Smooth muscle cell (in vitro differentiated cells): ENCODE measurements around the gene SRR. TPM values are rescaled to one million over a fixed set of nuclear protein-coding genes. Genes with fewer than 3 reads are reported as not detected.

ENCODE experiments used
- DNase-seq: peaks from one replicate; lab custom pipeline; 2025; ENCODE audit not compliant: unreplicated experiment; lab: John Stamatoyannopoulos, UW
- H2AFZ ChIP-seq: fragments of 200-600 bp; sonication (generic); 2 replicates; pipeline ENCODE4 v1.6.0; 2016; ENCODE audit warnings: antibody characterized with exemption, low read depth, mild to moderate bottlenecking
- H3F3A ChIP-seq: fragments of 200-600 bp; sonication (generic); 2 replicates; pipeline ENCODE4 v1.6.0; 2017; ENCODE audit warnings: antibody characterized with exemption, low read depth
- H3K27ac ChIP-seq: fragments of 200-600 bp; sonication (generic); 2 replicates; pipeline ENCODE4 v1.5.1; 2016; ENCODE audit warnings: low read depth, mild to moderate bottlenecking
- H3K27me3 ChIP-seq: fragments of 200-600 bp; sonication (generic); 2 replicates; pipeline ENCODE4 v1.6.1; 2016; ENCODE audit warnings: low read depth, mild to moderate bottlenecking
- H3K36me3 ChIP-seq: fragments of 200-600 bp; sonication (generic); 2 replicates; pipeline ENCODE4 v1.5.1; 2016; ENCODE audit warnings: low read depth
- H3K4me1 ChIP-seq: fragments of 200-600 bp; sonication (generic); 2 replicates; pipeline ENCODE4 v1.5.1; 2016; ENCODE audit warnings: low read depth
- H3K4me2 ChIP-seq: fragments of 200-600 bp; sonication (generic); 2 replicates; pipeline ENCODE4 v1.6.0; 2016; ENCODE audit warnings: mild to moderate bottlenecking
- H3K4me3 ChIP-seq: fragments of 200-600 bp; sonication (generic); 2 replicates; pipeline ENCODE4 v1.5.1; 2016; ENCODE audit warnings: mild to moderate bottlenecking
- H3K79me2 ChIP-seq: fragments of 200-600 bp; sonication (generic); 2 replicates; pipeline ENCODE4 v1.6.0; 2016; ENCODE audit warnings: low read depth, mild to moderate bottlenecking
- H3K9ac ChIP-seq: fragments of 200-600 bp; sonication (generic); 2 replicates; pipeline ENCODE4 v1.6.0; 2016; ENCODE audit warnings: low read depth
- H3K9me3 ChIP-seq: fragments of 200-600 bp; sonication (generic); replicated peaks from 2 replicates; pipeline ENCODE4 v1.5.1; 2016; ENCODE audit warnings: low read depth
- H4K20me1 ChIP-seq: fragments of 200-600 bp; sonication (generic); 2 replicates; pipeline ENCODE4 v1.6.0; 2016; ENCODE audit warnings: low read depth
- CTCF ChIP-seq: fragments of 200-600 bp; sonication (generic); IDR thresholded peaks from 2 replicates; pipeline ENCODE4 v1.5.1; 2017; ENCODE audit warnings: borderline replicate concordance, mild to moderate bottlenecking, antibody characterized with exemption; ENCODE audit not compliant: insufficient read depth, poor library complexity, severe bottlenecking
- WGBS: methylation state at CpG from one replicate; pipeline ENCODE4 v1.1.7; 2016; ENCODE audit warnings: low lambda C conversion rate; 5-methylcytosine and 5-hydroxymethylcytosine counted together
- polyA plus RNA-seq: library from polyadenylated mRNA; unstranded; fragments of >200 nt; fragmentation: Nextera tagmentation; extraction: Ambion mirVana; gene quantifications from 2 replicates; pipeline ENCODE4 v1.2.1, GENCODE V29; 2016
- small RNA-seq: library from RNA; depleted of rRNA; stranded (forward); fragments of <200 nt; gene quantifications from one replicate; pipeline ENCODE3, GENCODE V24; 2014
- total RNA-seq: library from RNA; depleted of rRNA; stranded (reverse); fragments of >200 nt; gene quantifications from 2 replicates; pipeline ENCODE4 v1.2.3, GENCODE V29; 2014

SRR gene
- total and polyA plus RNA-seq, 2 experiments from 2014 or later = 11.3 to 35.2 TPM

GRCh38 chr17:2372180-2372579, 68.4 kb downstream of the SRR start:
- DNase-seq = no peak

GRCh38 chr17:2372681-2373080, 68.9 kb downstream of the SRR start:
- Histone ChIP-seq H4K20me1 (no peaks in the 10 kb centered on the region), H3K27me3 (no peaks in the 10 kb centered on the region), H3K27ac (no peak overlapping the region), H3K4me3 (no peak overlapping the region), H3K9ac (no peak overlapping the region), H3K9me3 (no peaks in the 10 kb centered on the region), H3K4me2 (no peak overlapping the region), H3K4me1 (no peaks in the 10 kb centered on the region), H3K79me2 (no peaks in the 10 kb centered on the region), H3F3A (no peaks in the 10 kb centered on the region), H2AFZ (no peak overlapping the region), H3K36me3 (no peaks in the 10 kb centered on the region)
- no peak for TF ChIP-seq CTCF
- WGBS = 94% methylated on average over 16 of the region's 16 CpGs
- DNase-seq = no peak

More at GRCh38 chr17:2372180-2372579, 68.4 kb downstream of the SRR start:
- H3K27ac ChIP-seq = no peak overlapping the region
- no peak for TF ChIP-seq CTCF
- no peaks in the 10 kb centered on the region for H3K4me1 ChIP-seq
- WGBS = 96% methylated on average over 26 of the region's 26 CpGs
- H3K79me2 ChIP-seq = no peaks in the 10 kb centered on the region
- no peak overlapping the region for H3K4me3 ChIP-seq
- no peaks in the 10 kb centered on the region for H3K27me3 ChIP-seq
- no peaks in the 10 kb centered on the region for H3F3A ChIP-seq
- H3K9me3 ChIP-seq = no peaks in the 10 kb centered on the region
- H3K4me2 ChIP-seq = no peak overlapping the region
- H4K20me1 ChIP-seq = no peaks in the 10 kb centered on the region
- no peak overlapping the region for H3K9ac ChIP-seq
- H2AFZ ChIP-seq = no peak overlapping the region
- no peaks in the 10 kb centered on the region for H3K36me3 ChIP-seq

GRCh38 chr17:2373179-2373578, 69.4 kb downstream of the SRR start:
- Histone ChIP-seq H3K36me3 (no peaks in the 10 kb centered on the region), H3K9ac (no peak overlapping the region), H3K4me1 (no peaks in the 10 kb centered on the region), H3K27ac (no peak overlapping the region), H3K4me3 (no peak overlapping the region), H3F3A (no peaks in the 10 kb centered on the region), H3K27me3 (no peaks in the 10 kb centered on the region), H4K20me1 (no peaks in the 10 kb centered on the region), H2AFZ (no peak overlapping the region), H3K79me2 (no peaks in the 10 kb centered on the region), H3K9me3 (no peaks in the 10 kb centered on the region), H3K4me2 (no peak overlapping the region)
- 97% methylated on average over 13 of the region's 18 CpGs for WGBS
- DNase-seq = no peak
- TF ChIP-seq CTCF = no peak

Small RNA genes lying within 50 kb of the gene (small RNA-seq; reads per million reads assigned to genes)
- gene AC006435.3 (not detected), gene SNORD91A (1,577 reads per million, percentile 100 among the genes with 10 or more reads in this experiment), gene SNORD91B (250 reads per million, percentile 99 among the genes with 10 or more reads in this experiment)

Other genes with a start within 250 kb of the SRR start
- 2.6 and 2.9 TPM in 2 replicates for gene HIC1, start 248.8 kb upstream of the SRR start, total RNA-seq
- gene HIC1, start 248.8 kb upstream of the SRR start, polyA plus RNA-seq = 3.5 and 5.2 TPM in 2 replicates
- 11.2 and 21.4 TPM in 2 replicates for gene SMG6, start 165 bp upstream of the SRR start, total RNA-seq
- gene SMG6, start 165 bp upstream of the SRR start, polyA plus RNA-seq = 10.6 and 13.1 TPM in 2 replicates
- 22.1 and 39.5 TPM in 2 replicates for gene TSR1, start 32.5 kb downstream of the SRR start, total RNA-seq
- gene TSR1, start 32.5 kb downstream of the SRR start, polyA plus RNA-seq = 17.6 and 23.7 TPM in 2 replicates
- 10.4 and 20.8 TPM in 2 replicates for gene SGSM2, start 33.6 kb downstream of the SRR start, total RNA-seq
- 26.9 and 33.2 TPM in 2 replicates for gene SGSM2, start 33.6 kb downstream of the SRR start, polyA plus RNA-seq
- gene MNT, start 97.1 kb downstream of the SRR start, total RNA-seq = 7.5 and 12.8 TPM in 2 replicates
- gene MNT, start 97.1 kb downstream of the SRR start, polyA plus RNA-seq = 5.7 and 9.0 TPM in 2 replicates
- 27.4 and 56.6 TPM in 2 replicates for gene METTL16, start 207.9 kb downstream of the SRR start, total RNA-seq
- gene METTL16, start 207.9 kb downstream of the SRR start, polyA plus RNA-seq = 14.4 and 16.8 TPM in 2 replicates